HG03064 (cell line): ENCODE measurements around the gene GLYATL2.

Source experiments
- ATAC-seq: cut with Tn5 transposase; IDR thresholded peaks from one replicate; pipeline ENCODE4 v1.9.1; 2021; ENCODE audit warnings: low read depth; ENCODE audit not compliant: unreplicated experiment

The GLYATL2 gene

GRCh38 chr11:58801974-58802545, 42.4 kb downstream of the GLYATL2 start:
- no peak for ATAC-seq

GRCh38 chr11:58801302-58801701, 43.2 kb downstream of the GLYATL2 start:
- no peak for ATAC-seq

GRCh38 chr11:58796333-58796732, 48.2 kb downstream of the GLYATL2 start:
- ATAC-seq = no peak

DNA sequence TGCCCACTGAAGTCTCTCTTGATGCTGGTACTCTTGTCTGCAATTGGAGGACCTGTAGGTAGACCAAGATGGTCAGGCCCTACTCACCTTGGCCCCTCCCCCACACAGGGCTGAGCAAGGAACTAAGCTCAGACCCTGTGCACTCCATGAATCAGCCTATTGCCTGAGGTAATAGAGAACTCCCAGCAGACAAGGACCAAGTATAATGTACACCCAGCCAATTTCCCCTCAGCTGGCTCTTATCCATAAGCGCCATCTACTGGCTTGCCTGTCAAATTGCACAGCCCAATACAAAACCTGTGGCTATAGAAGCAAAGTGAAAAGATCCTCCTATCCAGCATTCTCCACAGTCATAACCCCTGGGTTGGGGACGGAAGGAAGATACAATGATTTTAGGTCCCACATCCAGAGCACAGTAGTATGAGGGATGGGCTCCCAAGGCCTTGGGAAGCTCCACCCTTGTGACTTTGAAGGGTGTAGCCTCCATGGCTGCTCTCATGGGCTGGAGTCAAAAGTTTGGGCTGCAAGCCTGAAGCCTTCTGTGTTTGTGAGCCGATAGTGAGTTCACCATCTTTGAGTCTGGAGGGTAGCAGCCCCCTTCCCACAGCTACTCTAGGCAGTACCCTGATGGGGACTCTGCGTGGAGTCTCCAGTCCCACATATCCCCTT, 56.0 kb downstream of the GLYATL2 start:
- peak; percentile 85 for ATAC-seq

DNA sequence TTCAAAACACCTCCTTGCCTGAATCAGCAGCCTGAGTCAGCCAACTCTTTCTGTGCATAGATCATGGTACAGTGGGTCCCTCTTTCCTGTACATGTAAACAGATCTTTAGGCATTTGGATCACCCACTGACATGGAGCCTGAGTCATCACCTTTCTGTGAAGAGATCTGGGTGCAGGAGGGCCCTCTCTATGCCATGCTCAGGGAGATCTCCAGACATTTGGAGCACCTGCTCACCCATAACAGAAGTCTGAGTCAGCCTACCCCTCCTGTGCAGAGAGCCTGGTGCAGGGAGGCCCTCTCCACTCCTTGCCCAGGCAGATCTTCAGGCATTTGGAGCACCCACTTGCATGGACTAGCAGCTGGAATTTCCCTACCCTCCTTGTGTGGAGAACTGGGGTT, 56.6 kb downstream of the GLYATL2 start:
- no peak for ATAC-seq

- no peak for ATAC-seq
These were observed 57.8 kb downstream of the GLYATL2 start for GRCh38 chr11:58786693-58787092.

GRCh38 chr11:58784995-58785394, 59.5 kb downstream of the GLYATL2 start:
- no peak for ATAC-seq
